Chondrocyte (in vitro differentiated cells): ENCODE measurements around the gene MTA3. TPM values are rescaled to one million over a fixed set of nuclear protein-coding genes. Genes with fewer than 3 reads are reported as not detected.

ENCODE experiments used
- DNase-seq: peaks from one replicate; pipeline ENCODE4 v3.0.0; 2021; ENCODE audit warnings: mixed read lengths, low spot score
- H3K27ac Mint-ChIP-seq: one replicate; pipeline ENCODE4 v1.8.0; 2021; ENCODE audit warnings: mild to moderate bottlenecking, moderate library complexity, mixed read lengths; ENCODE audit not compliant: unreplicated experiment
- H3K27me3 Mint-ChIP-seq: 2 replicates; pipeline ENCODE4 v1.8.0; 2021; ENCODE audit warnings: low read depth, mixed read lengths
- H3K36me3 Mint-ChIP-seq: 2 replicates; pipeline ENCODE4 v1.8.0; 2021; ENCODE audit warnings: low read depth, mixed read lengths
- H3K4me1 Mint-ChIP-seq: 2 replicates; pipeline ENCODE4 v1.8.0; 2021; ENCODE audit warnings: low read depth, mild to moderate bottlenecking, mixed read lengths
- H3K4me3 Mint-ChIP-seq: one replicate; pipeline ENCODE4 v1.8.0; 2021; ENCODE audit warnings: mild to moderate bottlenecking, moderate library complexity, mixed read lengths; ENCODE audit not compliant: unreplicated experiment
- H3K9me3 Mint-ChIP-seq: 2 replicates; pipeline ENCODE4 v1.8.0; 2021; ENCODE audit warnings: low read depth, mixed read lengths
- CTCF ChIP-seq: fragments of 200-600 bp; sonication (generic); IDR thresholded peaks from 2 replicates; pipeline ENCODE4 v1.5.0; 2021; ENCODE audit warnings: antibody characterized with exemption, mild to moderate bottlenecking, moderate library complexity
- total RNA-seq: library from RNA; stranded (reverse); gene quantifications from 3 replicates; pipeline ENCODE4 v1.2.1, GENCODE V29; 2021

Gene MTA3
- total RNA-seq, 1 donor from 2014 or later, result 39.3 TPM

- DNase-seq, result no peak
- TF ChIP-seq CTCF, result peak; percentile 97
- Mint-ChIP-seq H3K9me3 (no peaks in the 10 kb centered on the region), H3K4me1 (peaks cover 6% of the 10 kb centered on the region), H3K27ac (no peak overlapping the region), H3K4me3 (no peak overlapping the region), H3K27me3 (no peaks in the 10 kb centered on the region), H3K36me3 (peaks cover 3% of the 10 kb centered on the region)
These were observed 94.8 kb downstream of the MTA3 start for GRCh38 chr2:42663106-42663780.

- no peak overlapping the region for H3K4me3 Mint-ChIP-seq
- peaks cover 3% of the 10 kb centered on the region for H3K36me3 Mint-ChIP-seq
- no peak overlapping the region for H3K27ac Mint-ChIP-seq
- peaks cover 6% of the 10 kb centered on the region for H3K4me1 Mint-ChIP-seq
- DNase-seq, result no peak
- no peaks in the 10 kb centered on the region for H3K27me3 Mint-ChIP-seq
- H3K9me3 Mint-ChIP-seq, result no peaks in the 10 kb centered on the region
- no peak for TF ChIP-seq CTCF
These were observed 95.4 kb downstream of the MTA3 start for GRCh38 chr2:42663828-42664227.

GRCh38 chr2:42673989-42674579 is 105.7 kb downstream of the MTA3 start:
- TF ChIP-seq CTCF, result no peak
- Mint-ChIP-seq H3K27me3 (no peaks in the 10 kb centered on the region), H3K4me3 (no peak overlapping the region), H3K27ac (no peak overlapping the region), H3K36me3 (peaks cover 5% of the 10 kb centered on the region), H3K9me3 (no peaks in the 10 kb centered on the region), H3K4me1 (no peaks in the 10 kb centered on the region)
- no peak for DNase-seq

- no peak overlapping the region for H3K27ac Mint-ChIP-seq
- peaks cover 5% of the 10 kb centered on the region for H3K36me3 Mint-ChIP-seq
- H3K27me3 Mint-ChIP-seq, result no peaks in the 10 kb centered on the region
- no peak for DNase-seq
- H3K4me3 Mint-ChIP-seq, result no peak overlapping the region
- no peaks in the 10 kb centered on the region for H3K9me3 Mint-ChIP-seq
- no peaks in the 10 kb centered on the region for H3K4me1 Mint-ChIP-seq
- TF ChIP-seq CTCF, result no peak
These were observed 107.4 kb downstream of the MTA3 start for GRCh38 chr2:42675815-42676214.

- no peaks in the 10 kb centered on the region for H3K27me3 Mint-ChIP-seq
- H3K36me3 Mint-ChIP-seq, result peaks cover 6% of the 10 kb centered on the region
- DNase-seq, result no peak
- no peak for TF ChIP-seq CTCF
- H3K27ac Mint-ChIP-seq, result no peak overlapping the region
- H3K9me3 Mint-ChIP-seq, result no peaks in the 10 kb centered on the region
- no peaks in the 10 kb centered on the region for H3K4me1 Mint-ChIP-seq
- no peak overlapping the region for H3K4me3 Mint-ChIP-seq
These were observed 116.9 kb downstream of the MTA3 start for GRCh38 chr2:42685303-42685702.
